ENCODE measurements around the gene ZKSCAN3.

ZKSCAN3 gene

DNA sequence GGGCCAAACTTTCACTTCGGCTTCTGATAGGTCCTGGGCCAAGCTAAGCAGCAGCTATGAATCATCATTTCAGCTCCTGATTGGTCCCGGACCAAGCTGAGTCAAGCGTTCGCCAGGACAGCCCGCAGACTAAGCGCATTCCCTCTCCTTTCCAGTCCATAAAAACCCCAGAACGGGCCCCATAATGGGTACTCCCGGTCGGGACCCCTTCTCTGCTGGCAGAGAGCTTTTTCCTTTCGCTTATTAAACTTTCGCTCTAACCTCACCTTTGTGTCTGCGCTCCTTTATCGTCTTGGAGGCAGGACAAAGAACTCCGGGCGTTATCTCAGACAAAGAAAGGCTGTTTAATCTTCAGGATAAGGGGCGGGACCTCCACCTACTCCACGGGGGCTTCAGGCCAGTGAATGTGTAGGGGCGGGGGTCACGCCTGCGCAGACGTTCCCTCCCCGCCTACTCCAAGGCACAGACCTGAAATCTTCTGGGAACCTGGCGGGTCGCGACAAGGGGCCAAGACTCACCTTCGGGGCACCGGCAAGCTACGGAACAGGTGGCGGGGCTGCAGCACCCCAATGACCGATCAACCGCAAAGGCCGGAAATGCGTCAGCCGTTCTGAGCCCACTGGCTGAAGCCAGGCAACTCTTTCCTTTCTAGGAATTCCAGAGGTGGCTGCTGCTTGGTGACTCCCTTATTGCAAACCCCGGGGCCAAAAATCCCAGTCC lies 14.0 kb upstream of the ZKSCAN3 start, which contains the start of gene ZSCAN31:
TSS of gene ZSCAN31 (minus strand) at position 585 of the 720 bp plus-strand sequence. CDS start 6,465 bp downstream, outside the sequence.
- no peak for TF ChIP-seq GATA3 (IDR thresholded peaks at IDR 0.05; ENCODE audit: low read depth, low read length)

DNA sequence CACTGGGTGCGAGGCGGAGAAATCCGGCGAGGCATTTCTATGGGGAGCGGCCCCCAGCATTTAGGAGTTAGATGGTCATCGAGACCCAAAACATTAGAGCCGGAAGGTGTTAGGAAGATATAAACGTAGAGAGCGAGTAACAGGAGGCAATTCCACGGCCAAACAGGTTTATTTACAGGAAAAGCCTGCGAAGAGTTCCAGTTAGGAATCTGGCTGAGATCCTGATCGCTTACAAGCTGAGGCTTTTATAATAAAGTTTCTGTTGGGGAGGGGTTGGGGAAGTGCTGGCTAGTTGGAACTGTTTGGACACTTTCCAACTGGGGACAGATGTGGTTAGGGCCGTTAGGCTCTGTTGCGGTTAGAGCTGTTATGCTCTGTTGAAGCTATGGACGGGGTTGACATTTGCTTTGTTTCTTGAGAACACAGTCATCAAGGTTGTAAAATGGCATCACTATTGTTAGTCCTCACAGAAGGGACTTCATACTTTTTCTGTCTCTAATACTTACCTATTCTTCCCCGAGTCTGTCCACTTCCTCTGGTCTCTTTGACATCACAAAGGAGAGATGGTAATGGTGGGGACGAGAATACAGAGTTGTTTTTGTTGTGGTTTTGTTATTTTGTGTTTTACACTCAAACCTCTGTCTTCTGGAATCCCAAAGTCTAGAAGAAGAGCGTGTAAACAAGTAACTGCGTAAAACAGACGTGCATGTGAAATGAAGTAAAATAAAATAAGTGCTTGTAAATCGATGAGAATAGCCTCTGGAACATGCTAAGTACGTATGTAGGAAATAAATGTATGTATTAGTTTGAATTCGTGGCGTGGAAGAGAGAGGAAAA lies 13.2 kb upstream of the ZKSCAN3 start:
- TF ChIP-seq GATA2 (IDR thresholded peaks at IDR 0.05; ENCODE audit: low read depth, low read length) (no peak), GATA3 (IDR thresholded peaks at IDR 0.05; ENCODE audit: low read depth, low read length) (no peak)

DNA sequence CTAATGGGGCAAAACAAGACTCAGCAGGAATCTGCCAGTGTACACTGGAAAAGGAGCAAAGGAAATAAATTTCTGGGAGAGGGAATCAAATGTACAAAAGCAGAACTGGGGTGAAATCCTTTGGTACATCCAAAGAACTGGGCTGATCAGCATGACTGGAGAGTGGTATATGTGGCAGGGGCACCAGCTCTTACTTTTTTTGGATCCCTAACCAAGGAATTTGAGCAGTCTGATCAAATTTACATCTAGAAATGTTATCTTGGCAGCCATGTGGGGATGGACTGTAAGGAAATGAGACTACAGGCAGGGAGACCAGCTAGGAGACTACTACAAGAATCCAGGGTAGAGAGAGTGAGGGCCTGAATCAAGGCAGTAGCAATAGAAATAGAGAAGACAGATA lies 12.6 kb upstream of the ZKSCAN3 start:
- TF ChIP-seq GATA3 (IDR thresholded peaks at IDR 0.05; ENCODE audit: low read depth, low read length) (no peak), GATA2 (IDR thresholded peaks at IDR 0.05; ENCODE audit: low read depth, low read length) (no peak)

DNA sequence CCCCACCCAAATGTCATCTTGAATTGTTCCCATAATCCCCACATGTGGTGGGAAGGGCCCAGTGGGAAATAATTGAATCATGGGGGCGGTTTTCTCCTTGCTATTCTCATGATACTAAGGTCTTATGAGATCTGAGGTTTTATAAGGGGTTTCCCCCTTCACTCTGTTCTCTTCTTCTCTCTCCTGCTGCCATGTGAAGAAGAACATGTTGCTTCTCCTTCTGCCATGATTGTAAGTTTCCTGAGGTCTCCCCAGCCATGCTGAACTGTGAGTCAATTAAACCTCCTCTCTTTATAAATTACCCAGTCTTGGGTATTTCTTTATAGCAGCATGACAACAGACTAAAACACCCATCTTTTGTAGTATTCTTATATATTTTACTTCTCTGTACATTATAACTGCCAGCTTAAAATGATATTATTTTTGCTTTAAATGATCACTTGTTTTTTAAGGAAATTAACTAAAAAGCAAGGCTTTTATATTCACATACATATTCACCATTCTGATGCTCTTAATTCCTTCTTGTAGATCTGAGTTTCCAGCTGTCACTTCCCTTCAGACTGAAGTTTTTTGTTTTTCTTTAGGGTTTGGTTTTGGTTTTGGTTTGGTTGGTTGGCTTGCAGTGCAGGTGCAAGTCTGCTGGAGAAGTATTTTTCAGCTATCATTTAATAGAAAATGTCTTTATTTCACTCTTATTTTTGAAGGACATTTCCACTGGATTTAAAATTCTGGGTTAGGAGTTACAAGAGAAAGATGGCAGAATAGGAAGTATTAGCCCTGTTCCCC lies 9.2 kb upstream of the ZKSCAN3 start:
- TF ChIP-seq GATA3 (IDR thresholded peaks at IDR 0.05; ENCODE audit: low read depth, low read length) (no peak), GATA2 (IDR thresholded peaks at IDR 0.05; ENCODE audit: low read depth, low read length) (no peak)

DNA sequence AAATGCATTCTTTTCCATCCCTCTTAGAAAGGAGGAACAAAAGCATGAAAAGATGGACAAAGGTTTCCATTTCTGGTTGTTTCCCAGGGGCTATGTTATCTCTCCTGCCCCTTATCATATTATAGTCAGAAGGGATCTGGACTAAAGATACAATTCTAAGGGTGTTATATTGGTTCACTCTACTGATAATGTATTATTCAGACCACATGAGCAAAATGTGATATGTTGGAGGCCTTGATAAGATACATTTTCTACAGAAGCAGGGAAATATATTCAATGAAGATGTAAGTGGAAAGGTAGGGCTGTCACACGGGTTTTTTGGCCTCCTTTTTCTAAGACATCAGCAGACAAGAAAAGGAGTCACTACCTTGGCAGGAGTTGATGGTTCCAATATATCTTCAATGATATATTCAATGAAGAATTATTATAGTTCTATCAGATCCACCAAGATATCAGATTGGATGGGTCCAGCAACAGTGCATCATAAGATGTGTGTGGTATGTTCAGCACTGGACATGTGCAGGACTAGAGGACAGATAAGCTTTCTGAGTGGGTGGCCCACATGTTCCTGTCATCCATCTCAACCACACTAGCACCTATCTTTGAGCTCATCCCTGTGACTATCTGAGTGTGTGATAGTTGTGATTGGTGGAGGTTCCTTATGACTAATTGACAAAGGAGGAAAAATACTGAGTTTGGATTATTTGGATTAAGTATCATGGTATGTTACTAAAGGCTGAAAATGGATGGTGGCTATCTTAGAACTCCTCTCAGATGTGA lies 5.7 kb upstream of the ZKSCAN3 start:
- no peak for TF ChIP-seq GATA3 (IDR thresholded peaks at IDR 0.05; ENCODE audit: low read depth, low read length)
- no peak for TF ChIP-seq GATA2 (IDR thresholded peaks at IDR 0.05; ENCODE audit: low read depth, low read length)

DNA sequence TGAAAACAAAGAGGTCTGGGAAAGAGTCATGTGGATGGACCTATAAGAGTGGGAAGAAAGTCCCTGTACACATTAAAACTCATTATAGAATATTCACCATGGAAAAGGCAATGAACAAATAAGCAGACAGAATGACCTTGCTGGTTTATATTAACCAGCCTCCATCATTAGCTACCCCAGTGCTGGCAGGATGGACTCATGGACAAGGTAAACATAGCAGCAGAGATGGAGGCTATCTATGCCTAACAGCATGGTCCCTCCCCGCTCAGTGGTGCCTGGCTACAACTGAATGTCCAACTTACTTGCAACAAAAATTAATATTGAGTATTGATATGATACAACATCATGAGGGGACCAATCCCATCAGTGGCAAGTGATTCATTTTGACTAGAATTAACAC lies 4.5 kb upstream of the ZKSCAN3 start:
- TF ChIP-seq GATA3 (IDR thresholded peaks at IDR 0.05; ENCODE audit: low read depth, low read length) (no peak), GATA2 (IDR thresholded peaks at IDR 0.05; ENCODE audit: low read depth, low read length) (no peak)

DNA sequence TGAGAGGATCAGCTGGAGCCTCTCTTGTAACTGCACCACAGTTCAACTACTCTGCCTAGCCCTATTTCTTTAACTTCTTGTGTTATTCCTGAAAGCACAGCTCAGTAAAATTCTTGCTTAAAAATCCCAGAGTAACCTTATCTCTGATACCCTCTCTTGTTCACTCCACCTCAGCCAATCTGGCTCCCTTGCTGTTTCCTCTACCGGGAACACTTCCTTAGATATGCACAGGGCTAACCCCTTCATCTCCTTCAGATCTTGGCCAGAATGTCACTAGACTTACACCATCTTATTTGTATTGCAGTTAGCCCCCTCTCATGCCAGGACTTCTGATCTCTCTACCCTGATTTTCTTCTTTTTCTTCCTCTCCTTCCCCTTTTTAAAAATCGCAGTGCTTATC lies 2.6 kb upstream of the ZKSCAN3 start:
- TF ChIP-seq GATA2 (IDR thresholded peaks at IDR 0.05; ENCODE audit: low read depth, low read length) (no peak), GATA3 (IDR thresholded peaks at IDR 0.05; ENCODE audit: low read depth, low read length) (no peak)

DNA sequence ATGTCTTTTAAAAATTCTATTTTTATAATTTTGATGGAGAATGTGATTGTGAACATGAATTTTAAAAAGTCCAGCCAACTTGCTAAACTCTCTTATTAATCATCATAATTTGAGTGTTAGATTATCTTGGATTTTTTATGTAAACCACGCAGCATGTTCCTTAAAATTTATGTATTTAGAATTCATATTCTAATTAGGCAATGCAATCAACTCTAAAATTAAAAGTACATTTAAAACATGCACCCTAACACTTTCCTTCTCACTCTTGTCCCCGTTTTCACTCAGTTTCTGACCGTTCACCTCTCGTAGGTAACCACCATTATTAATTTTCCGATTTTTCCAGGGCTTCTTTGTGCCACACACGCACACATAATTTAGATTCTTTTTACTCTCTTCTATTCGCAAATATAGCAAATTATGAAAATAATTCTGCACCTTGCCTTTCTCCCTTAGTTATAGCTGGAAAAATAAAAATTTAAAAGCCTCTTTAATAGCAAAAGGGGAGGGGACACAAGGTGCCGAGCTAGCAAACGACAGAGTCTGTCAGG lies 329 bp upstream of the ZKSCAN3 start:
- TF ChIP-seq GATA3 (IDR thresholded peaks at IDR 0.05; ENCODE audit: low read depth, low read length): no peak
- TF ChIP-seq GATA2 (IDR thresholded peaks at IDR 0.05; ENCODE audit: low read depth, low read length): no peak

DNA sequence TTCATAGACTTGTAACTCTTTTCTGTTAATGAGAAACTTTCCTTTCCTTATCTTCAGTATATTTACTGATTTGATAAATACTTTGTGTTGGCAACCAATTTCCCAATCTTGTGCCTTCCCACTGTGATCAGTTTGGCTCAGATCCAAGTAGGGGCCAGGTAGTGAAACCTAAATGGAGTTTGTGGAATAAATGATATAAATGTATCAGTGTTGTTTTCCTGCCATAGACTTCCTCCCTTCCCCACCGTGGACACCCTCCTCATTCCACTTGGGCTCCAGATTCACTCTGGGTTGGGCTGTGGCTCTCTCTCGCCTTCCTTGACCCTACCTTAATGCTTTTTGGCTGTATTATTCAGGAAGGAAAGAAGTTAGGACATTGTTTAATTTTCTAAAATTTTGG lies 1.3 kb downstream of the ZKSCAN3 start:
- TF ChIP-seq GATA3 (IDR thresholded peaks at IDR 0.05; ENCODE audit: low read depth, low read length): no peak
- TF ChIP-seq GATA2 (IDR thresholded peaks at IDR 0.05; ENCODE audit: low read depth, low read length): no peak

DNA sequence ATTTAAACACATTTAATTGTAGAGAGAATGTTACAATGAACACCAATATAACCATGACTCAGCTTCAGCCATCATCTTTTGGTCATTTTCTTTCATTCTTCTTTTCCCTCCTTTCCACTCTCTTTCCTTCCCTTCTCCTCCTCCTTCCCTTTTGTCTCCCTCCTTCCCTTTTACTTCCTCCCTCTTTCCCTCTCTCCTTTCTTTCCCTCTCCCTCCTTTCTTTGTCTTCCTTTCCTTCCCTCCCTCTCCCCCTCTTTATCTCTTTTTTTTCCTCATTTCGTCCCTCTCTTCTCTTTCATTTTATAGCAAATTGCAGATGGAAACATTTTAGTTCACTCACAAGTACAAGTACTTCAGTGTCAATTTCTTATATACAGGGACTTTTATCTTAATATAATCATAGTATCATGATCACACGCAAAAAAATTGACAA lies 1.8 kb downstream of the ZKSCAN3 start:
- no peak for TF ChIP-seq GATA2 (IDR thresholded peaks at IDR 0.05; ENCODE audit: low read depth, low read length)
- TF ChIP-seq GATA3 (IDR thresholded peaks at IDR 0.05; ENCODE audit: low read depth, low read length): no peak

DNA sequence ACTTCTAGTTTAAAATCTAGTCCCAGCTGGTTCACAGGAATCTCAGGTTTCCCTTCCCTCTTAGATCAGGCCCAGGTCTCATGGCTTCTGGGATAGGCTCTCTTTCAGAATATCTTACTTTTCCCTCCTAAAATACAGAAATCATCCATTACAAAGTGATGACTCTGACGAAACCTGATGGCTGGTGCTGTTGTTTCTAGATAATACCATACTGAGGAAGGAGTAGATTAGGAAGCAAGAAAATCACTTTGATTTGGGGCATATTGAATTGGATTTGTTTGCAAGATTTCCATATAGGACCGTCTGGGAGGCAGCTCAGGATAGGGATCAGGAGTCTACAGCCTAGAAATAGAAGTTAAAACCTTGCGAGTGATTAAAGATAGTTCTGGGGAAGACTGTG lies 3.6 kb downstream of the ZKSCAN3 start:
- TF ChIP-seq GATA3 (IDR thresholded peaks at IDR 0.05; ENCODE audit: low read depth, low read length) (no peak), GATA2 (IDR thresholded peaks at IDR 0.05; ENCODE audit: low read depth, low read length) (no peak)

DNA sequence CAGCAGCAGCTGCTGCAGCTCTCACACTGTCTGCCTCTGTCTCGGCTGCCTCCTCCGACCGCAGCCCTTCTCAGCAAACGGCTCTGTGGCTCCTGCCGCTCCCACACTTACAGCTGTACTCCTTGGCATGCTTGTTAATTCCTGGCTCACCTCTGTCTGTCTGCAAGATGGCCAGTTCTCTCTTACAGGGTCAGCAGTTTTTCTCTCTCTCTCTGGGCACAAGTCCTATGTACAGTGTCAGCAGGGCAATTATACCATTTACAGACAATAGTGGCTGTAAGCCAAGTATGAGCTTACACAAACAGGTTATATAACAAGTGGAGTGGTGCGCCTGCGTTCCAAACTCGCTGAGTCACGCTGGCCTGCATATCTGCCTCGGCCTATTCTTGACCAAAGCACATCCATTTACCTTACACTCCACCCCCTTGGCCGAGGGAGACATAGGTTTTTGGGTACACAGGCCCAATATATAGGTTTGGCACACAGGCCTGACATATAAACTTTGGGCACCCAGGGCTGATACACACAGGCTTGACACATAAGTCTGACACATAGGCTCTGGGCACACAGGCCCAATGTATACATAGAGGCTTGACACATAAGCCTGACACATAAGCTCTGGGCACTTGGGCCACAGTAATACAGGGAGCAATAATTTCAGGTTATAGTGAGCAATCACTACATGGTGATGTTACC lies 4.4 kb downstream of the ZKSCAN3 start:
- TF ChIP-seq GATA2 (IDR thresholded peaks at IDR 0.05; ENCODE audit: low read depth, low read length): no peak
- no peak for TF ChIP-seq GATA3 (IDR thresholded peaks at IDR 0.05; ENCODE audit: low read depth, low read length)
